OCI-LY3 (cell line): ENCODE results near the gene CLEC10A.
A peak's percentile ranks its signal among the peaks of the same experiment; 100 is the strongest.

ENCODE experiments used
- H2AFZ ChIP-seq: fragments of 200-600, 300-600 bp; shearing (Covaris generic); 2 replicates; pipeline ENCODE4 v1.6.0; 2014; ENCODE audit warnings: antibody characterized with exemption, low read depth, low read length
- H3K27ac ChIP-seq: fragments of 200-600, 300-600 bp; sonication (generic); 2 replicates; pipeline ENCODE4 v1.5.1; 2014; ENCODE audit warnings: mild to moderate bottlenecking, low read length, moderate library complexity, mixed read lengths
- H3K27me3 ChIP-seq: fragments of 200-600, 300-600 bp; sonication (generic); 2 replicates; pipeline ENCODE4 v1.6.1; 2014; ENCODE audit warnings: low read depth, low read length, mixed read lengths
- H3K36me3 ChIP-seq: fragments of 200-600, 300-600 bp; sonication (generic); replicated peaks from 2 replicates; pipeline ENCODE3; 2014; ENCODE audit warnings: low read depth, low read length, mixed read lengths
- H3K4me1 ChIP-seq: fragments of 300-600, 200-600 bp; sonication (generic); 2 replicates; pipeline ENCODE4 v1.6.1; 2014; ENCODE audit warnings: low read length, mixed read lengths
- H3K4me2 ChIP-seq: fragments of 200-600, 300-600 bp; sonication (generic); 2 replicates; pipeline ENCODE4 v1.6.1; 2014; ENCODE audit warnings: low read length, mixed read lengths
- H3K4me3 ChIP-seq: fragments of 300-600, 200-600 bp; sonication (generic); 2 replicates; pipeline ENCODE4 v1.5.1; 2014; ENCODE audit warnings: antibody characterized with exemption, mild to moderate bottlenecking, low read length, moderate library complexity
- H3K79me2 ChIP-seq: fragments of 300-600, 200-600 bp; shearing (Covaris generic); 2 replicates; pipeline ENCODE4 v1.6.1; 2014; ENCODE audit warnings: mild to moderate bottlenecking, low read length, mixed read lengths
- H3K9ac ChIP-seq: fragments of 300-600, 200-600 bp; shearing (Covaris generic); 2 replicates; pipeline ENCODE4 v1.6.0; 2014; ENCODE audit warnings: mild to moderate bottlenecking, low read length, moderate library complexity
- H3K9me3 ChIP-seq: fragments of 200-600, 300-600 bp; shearing (Covaris generic); 2 replicates; pipeline ENCODE4 v1.6.1; 2014; ENCODE audit warnings: low read length, mixed read lengths; ENCODE audit not compliant: insufficient read depth
- H4K20me1 ChIP-seq: fragments of 200-600, 300-600 bp; sonication (generic); 2 replicates; pipeline ENCODE4 v1.6.1; 2016; ENCODE audit warnings: low read length, mixed read lengths; ENCODE audit not compliant: insufficient read depth
- EZH2phosphoT487 ChIP-seq: fragments of 200-600 bp; shearing (Covaris generic); IDR thresholded peaks from 2 replicates; pipeline ENCODE4 v1.6.1; 2018; ENCODE audit warnings: antibody characterized with exemption, mixed run types, low read depth
- TF ChIP-seq, protein P1 (sequence below): fragments of 200-600, 300-600 bp; sonication (generic); IDR thresholded peaks from 2 replicates; pipeline ENCODE4 v1.5.1; 2014; ENCODE audit warnings: antibody characterized with exemption, low read length, low read depth

CLEC10A gene

DNA sequence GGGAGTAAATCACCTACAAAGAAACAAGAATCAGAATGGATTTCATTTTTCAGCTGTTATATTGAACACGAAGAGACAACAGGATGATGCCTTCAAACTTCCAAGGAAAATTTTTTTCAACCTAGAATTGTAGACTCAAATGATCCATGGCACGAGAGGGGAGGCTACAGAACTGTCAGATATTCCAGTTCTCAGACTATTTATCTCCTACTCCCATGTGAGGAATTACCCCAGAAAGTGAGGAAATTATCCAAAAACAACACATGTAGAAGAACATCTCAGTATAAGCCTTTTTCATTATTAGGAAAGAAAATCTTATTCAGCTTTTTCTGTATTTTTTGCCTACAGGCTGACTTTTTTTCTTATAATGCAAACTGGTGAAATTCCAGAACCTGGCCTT lies 40.1 kb upstream of the CLEC10A start:
- Histone ChIP-seq H4K20me1 (no peaks in the 10 kb centered on the region), H3K27me3 (0 out of 2 replicates have a peak, but pooled peaks cover 4% of the 10 kb centered on the region), H2AFZ (no peak overlapping the region), H3K36me3 (no peaks in the 10 kb centered on the region), H3K4me2 (peak overlapping the region; percentile 81; the same call in 1 of the 2 replicates), H3K9me3 (no peaks in the 10 kb centered on the region), H3K4me1 (peaks cover 21% of the 10 kb centered on the region), H3K4me3 (no peak overlapping the region), H3K27ac (no peak overlapping the region), H3K9ac (no peak overlapping the region), H3K79me2 (no peaks in the 10 kb centered on the region)
- no peak for TF ChIP-seq EZH2phosphoT487
- TF ChIP-seq, protein P1, sequence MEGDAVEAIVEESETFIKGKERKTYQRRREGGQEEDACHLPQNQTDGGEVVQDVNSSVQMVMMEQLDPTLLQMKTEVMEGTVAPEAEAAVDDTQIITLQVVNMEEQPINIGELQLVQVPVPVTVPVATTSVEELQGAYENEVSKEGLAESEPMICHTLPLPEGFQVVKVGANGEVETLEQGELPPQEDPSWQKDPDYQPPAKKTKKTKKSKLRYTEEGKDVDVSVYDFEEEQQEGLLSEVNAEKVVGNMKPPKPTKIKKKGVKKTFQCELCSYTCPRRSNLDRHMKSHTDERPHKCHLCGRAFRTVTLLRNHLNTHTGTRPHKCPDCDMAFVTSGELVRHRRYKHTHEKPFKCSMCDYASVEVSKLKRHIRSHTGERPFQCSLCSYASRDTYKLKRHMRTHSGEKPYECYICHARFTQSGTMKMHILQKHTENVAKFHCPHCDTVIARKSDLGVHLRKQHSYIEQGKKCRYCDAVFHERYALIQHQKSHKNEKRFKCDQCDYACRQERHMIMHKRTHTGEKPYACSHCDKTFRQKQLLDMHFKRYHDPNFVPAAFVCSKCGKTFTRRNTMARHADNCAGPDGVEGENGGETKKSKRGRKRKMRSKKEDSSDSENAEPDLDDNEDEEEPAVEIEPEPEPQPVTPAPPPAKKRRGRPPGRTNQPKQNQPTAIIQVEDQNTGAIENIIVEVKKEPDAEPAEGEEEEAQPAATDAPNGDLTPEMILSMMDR = no peak

DNA sequence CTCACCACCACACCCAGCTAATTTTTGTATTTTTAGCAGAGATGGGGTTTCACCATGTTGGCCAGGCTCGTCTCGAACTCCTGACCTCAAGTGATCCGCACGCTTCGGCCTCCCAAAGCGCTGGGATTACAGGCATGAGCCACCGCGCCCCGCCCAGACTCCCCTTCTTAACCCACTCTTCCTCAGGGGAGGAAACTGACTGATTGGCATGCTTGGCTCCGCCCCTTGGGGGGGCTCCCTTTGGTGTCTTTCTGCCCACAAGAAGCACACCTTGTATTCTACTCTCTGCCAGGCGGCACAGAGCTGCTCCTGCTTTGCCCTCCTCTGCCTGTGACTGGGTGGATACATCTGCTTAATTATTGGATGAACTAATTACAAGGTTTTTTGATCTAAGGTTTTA lies 39.3 kb upstream of the CLEC10A start:
- H3K9me3 ChIP-seq = no peaks in the 10 kb centered on the region
- H3K9ac ChIP-seq = no peak overlapping the region
- H3K27ac ChIP-seq = no peak overlapping the region
- no peak for TF ChIP-seq EZH2phosphoT487
- TF ChIP-seq, protein P1 = no peak
- no peaks in the 10 kb centered on the region for H3K79me2 ChIP-seq
- H3K27me3 ChIP-seq = 0 out of 2 replicates have a peak, but pooled peaks cover 4% of the 10 kb centered on the region
- no peaks in the 10 kb centered on the region for H3K36me3 ChIP-seq
- H3K4me1 ChIP-seq = peaks cover 21% of the 10 kb centered on the region
- H4K20me1 ChIP-seq = no peaks in the 10 kb centered on the region
- no peak overlapping the region for H2AFZ ChIP-seq
- no peak overlapping the region for H3K4me3 ChIP-seq
- H3K4me2 ChIP-seq = no peak overlapping the region

DNA sequence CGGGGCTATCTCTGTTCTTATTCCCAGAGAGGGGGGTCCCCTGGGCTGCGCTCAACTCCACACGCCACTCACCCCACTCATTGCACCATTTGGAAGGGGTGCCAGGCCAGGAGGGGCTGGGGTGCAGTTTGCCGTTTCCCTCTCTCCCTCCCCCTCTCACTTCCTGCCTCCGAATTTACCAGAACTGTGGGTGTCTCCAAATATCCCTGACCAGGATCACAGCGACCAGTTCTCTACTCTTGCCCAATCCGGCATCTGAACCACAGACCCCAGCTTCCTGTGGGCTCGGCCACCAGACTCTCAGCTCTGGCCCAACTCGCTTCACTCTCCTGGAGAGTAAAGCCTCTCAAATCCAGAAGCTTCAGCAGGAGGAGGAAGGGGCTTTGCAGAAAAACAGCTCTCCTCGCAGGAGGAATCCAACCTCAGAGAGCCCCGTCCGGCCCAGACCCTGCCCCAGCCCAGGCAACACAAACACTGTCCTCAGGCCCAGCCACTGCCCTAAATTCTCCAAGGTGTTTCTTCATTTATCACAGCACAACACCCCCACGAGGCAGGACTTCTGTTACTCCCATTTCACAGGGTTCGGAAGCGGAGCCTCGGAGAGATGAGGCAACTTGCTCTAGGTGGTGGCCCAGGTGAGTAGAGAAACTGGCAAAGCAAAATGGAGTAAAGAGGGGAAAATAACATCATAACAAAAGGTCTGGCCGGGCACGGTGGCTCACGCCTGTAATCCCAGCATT lies 35.0 kb upstream of the CLEC10A start:
- Histone ChIP-seq H3K4me2 (no peak overlapping the region), H3K27ac (no peak overlapping the region)

DNA sequence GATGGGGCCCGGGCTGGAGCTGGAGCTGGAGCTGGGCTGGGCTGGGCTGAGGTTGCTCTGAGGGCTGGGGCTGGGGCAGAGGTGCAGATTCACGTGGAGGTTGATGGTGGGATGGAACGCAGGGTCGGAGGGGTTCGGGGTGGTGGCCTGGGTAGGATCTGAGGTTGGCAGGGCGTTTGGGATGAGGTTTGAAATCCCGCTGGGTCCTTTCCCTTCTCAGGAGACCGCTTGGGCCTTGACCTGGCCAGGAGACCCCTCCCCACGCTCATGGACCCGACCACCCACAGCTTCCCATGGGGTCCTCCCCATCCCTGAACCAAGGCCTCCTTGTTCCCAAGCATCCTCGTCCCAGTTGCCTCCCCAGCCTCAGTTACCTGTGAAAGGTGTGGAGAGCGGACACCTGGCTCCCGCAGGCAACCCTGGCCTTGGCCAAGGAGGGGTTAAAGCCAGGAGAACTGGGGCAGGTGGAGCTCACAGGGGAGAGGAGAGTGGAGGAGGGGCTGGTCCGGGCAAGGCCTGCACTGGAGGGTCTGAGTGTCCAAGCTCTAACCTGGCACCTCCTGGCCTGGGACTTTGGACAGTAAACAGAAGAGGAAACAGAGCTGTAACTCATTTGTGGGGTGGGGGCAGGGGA lies 34.3 kb upstream of the CLEC10A start, which contains the start of gene ASGR2:
ASGR2 (minus strand) TSS at position 582 of the 634 bp plus-strand sequence. CDS start 582 bp downstream, outside the sequence.
- H3K4me1 ChIP-seq = no peaks in the 10 kb centered on the region
- no peaks in the 10 kb centered on the region for H3K36me3 ChIP-seq
- H4K20me1 ChIP-seq = no peaks in the 10 kb centered on the region
- no peaks in the 10 kb centered on the region for H3K79me2 ChIP-seq
- TF ChIP-seq, protein P1 = no peak
- TF ChIP-seq EZH2phosphoT487 = no peak
- no peak within 1 kb of the TSS for H2AFZ ChIP-seq
- H3K4me3 ChIP-seq = no peak within 1 kb of the TSS
- no peaks in the 10 kb centered on the region for H3K9me3 ChIP-seq
- no peak within 1 kb of the TSS for H3K9ac ChIP-seq
- no peaks in the 10 kb centered on the region for H3K27me3 ChIP-seq
- no peak within 1 kb of the TSS for H3K4me2 ChIP-seq
- H3K27ac ChIP-seq = no peak within 1 kb of the TSS

More for the DNA sequence above, 35.0 kb upstream of the CLEC10A start:
- Histone ChIP-seq H3K9ac (no peak overlapping the region), H3K9me3 (no peaks in the 10 kb centered on the region), H3K4me3 (no peak overlapping the region), H3K27me3 (0 out of 2 replicates have a peak, but pooled peaks cover under 1% of the 10 kb centered on the region), H3K4me1 (no peaks in the 10 kb centered on the region), H4K20me1 (no peaks in the 10 kb centered on the region), H2AFZ (no peak overlapping the region), H3K79me2 (no peaks in the 10 kb centered on the region), H3K36me3 (no peaks in the 10 kb centered on the region)
- TF ChIP-seq, protein P1 = no peak
- TF ChIP-seq EZH2phosphoT487 = no peak
